Pulmonary artery endothelial cell (primary cell): ENCODE measurements around the gene MYO1E. TPM values are rescaled to one million over a fixed set of nuclear protein-coding genes. Genes with fewer than 3 reads are reported as not detected.
"Not testable (repeated sequence)": the region's sequence is repeated elsewhere in the genome, so short reads cannot be mapped to it uniquely, and the experiment has no call there.

Experiments used
- DNase-seq: peaks from one replicate; pipeline ENCODE4 v3.0.0-alpha.2; 2011; ENCODE audit warnings: low read depth, low spot score
- total RNA-seq: library from RNA; depleted of rRNA; stranded (reverse); fragments of >200 nt; gene quantifications from 2 replicates; pipeline ENCODE4 v1.2.3, GENCODE V29; 2014

MYO1E gene
- total RNA-seq, 1 donor from 2014 or later: 117 TPM

- peak; percentile 35 for DNase-seq
Measured at GRCh38 chr15:59294574-59295260, 78.0 kb downstream of the MYO1E start.

DNA sequence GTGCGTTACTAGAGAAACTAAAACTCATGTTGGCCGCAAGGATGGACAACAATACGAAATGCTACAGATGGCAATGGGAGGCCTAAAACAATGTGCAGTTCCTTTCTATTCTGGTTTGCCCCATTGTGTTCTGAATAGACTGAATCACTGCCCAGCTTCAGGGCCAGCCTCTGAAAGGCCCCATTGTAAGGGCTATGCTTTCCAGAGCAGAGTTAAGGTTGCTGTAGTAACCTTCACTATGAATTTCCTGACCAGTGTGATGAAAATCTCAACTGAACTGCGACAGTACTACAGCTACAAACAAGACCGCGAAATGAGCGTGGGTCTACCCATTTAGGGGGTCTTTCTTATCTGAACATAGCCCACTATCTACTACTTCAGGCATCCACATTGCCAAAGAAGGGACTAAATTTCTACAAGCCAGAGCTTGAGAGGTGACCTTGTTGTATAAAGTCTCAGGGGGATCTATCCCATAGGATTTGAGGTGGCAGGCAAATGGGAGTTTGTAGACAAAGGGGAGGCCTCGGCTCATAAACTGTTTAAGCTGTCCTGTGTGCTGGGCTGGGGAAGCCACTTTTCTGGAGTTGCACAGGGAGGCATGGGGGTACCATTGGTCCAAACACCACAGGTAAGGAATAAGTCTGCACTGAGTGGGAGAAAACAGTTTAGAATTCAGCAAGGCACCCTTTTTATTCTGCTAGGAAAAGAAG lies 80.1 kb downstream of the MYO1E start:
- DNase-seq: peak; percentile 78

- no peak for DNase-seq
Measured at GRCh38 chr15:59291213-59291549, 81.5 kb downstream of the MYO1E start.

- DNase-seq: no peak
Measured at GRCh38 chr15:59290295-59291212, 82.1 kb downstream of the MYO1E start.

GRCh38 chr15:59289574-59289973 lies 83.1 kb downstream of the MYO1E start:
- no peak for DNase-seq

DNA sequence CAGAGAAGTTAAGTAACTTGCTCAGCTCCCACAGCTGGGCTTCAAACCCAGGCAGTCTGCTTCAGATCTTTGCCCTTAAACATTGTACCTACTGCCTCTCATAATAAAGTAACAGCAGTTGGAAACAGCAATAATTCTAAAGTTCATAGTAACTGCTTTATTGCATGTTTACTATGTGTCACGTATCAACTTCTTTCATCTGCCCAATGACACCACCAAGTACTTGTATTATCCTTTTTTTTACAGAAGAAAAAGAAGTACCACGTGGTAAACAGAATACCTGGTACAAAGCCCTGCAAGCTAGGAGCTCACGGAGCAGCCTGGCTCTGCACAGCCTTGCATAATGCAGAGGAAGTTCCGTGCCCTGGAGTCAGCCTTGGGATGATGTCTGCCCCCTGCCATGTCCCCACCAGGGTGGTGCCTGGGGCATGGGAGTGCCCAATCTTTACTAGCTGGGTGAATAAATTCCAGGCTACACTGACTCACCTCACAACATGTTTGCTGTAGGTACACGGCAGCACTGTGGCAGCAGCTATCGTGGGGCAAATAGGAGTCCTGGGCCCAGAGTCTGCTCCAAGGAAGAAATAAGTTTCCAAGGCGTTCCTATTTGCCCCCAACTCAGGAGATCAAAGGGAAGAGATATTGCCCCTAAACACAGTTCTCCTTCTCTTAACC lies 88.8 kb downstream of the MYO1E start:
- no peak for DNase-seq

GRCh38 chr15:59282515-59283337 lies 89.9 kb downstream of the MYO1E start:
- no peak for DNase-seq

- DNase-seq: no peak
Measured at GRCh38 chr15:59281699-59282098, 91.0 kb downstream of the MYO1E start.

GRCh38 chr15:59280855-59281254 lies 91.8 kb downstream of the MYO1E start:
- DNase-seq: no peak

- not testable (repeated sequence) for DNase-seq
Measured at GRCh38 chr15:59280292-59280691, 92.4 kb downstream of the MYO1E start.

GRCh38 chr15:59279023-59279422 lies 93.6 kb downstream of the MYO1E start:
- no peak for DNase-seq

DNA sequence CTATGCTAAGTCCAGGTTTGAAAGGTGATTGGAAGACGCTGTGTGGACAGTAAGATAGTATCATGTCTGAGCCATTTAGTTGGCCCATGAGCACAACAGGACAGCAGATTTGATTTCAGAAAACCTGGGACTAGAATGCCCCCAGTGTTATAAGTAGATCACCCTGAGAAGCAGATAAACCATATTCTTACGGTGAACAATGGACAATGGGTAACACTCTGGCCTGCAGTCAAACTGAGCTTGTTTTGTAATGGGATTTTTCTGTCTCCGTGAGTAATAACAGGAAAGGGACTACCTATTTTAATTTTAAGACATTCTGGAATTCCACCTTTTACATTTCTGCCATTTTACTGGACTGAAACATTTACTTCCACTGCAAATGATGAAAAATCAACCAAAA lies 94.6 kb downstream of the MYO1E start:
- DNase-seq: peak; percentile 56

- DNase-seq: no peak
Measured at GRCh38 chr15:59276225-59277178, 96.2 kb downstream of the MYO1E start.

- DNase-seq: peak; percentile 13
Measured at GRCh38 chr15:59274126-59274970, 98.3 kb downstream of the MYO1E start.

DNA sequence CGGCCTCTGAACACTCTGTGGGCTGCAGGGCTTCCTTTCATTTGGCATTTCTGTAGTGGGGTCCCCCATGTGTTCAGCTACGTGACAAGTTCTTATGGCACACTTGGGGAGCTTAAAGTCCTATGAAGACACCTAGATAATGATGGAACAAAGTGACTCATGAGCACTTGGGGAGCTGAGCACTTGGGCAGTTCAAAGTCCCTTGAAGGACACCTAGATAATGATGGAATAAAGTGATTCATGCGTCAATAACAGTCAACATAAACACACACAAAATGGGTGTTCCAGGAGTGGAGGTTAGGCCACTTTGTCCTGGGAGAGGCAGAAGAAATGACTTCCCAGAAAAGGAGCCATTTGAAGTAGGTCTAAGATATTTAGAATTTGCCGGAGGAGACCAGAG lies 99.4 kb downstream of the MYO1E start:
- DNase-seq: no peak

GRCh38 chr15:59271595-59272201 lies 101.0 kb downstream of the MYO1E start:
- DNase-seq: no peak

DNA sequence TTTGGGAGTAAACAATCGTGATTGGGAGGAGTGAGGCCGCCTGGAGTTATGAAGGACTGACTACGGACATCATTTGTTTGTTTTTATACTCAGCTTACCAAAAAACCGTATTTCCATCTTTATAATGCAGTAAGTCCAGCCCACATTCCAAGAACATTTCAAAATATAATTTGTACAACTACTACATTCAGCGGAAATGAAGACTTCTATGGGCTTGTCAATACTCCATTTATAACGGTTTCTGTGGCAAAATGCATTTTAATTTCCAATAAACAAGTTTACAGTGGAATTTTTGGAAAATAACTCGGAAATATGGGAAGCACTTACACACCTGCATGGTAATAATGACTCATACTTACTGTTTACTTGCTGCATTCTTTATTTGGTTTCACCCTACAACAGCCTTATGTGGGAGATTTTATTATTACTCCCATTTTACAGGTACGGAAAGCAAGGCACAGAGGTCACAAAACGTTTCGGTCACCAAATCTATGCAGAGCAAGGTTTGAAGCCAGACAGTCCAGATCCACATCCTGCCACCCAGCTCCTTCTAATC lies 103.7 kb downstream of the MYO1E start:
- no peak for DNase-seq
